Cardiac muscle cell (in vitro differentiated cells and primary cell): ENCODE data around the gene NUF2. TPM values are rescaled to one million over a fixed set of nuclear protein-coding genes. Genes with fewer than 3 reads are reported as not detected.
"Not testable (repeated sequence)": the region's sequence is repeated elsewhere in the genome, so short reads cannot be mapped to it uniquely, and the experiment has no call there.

ENCODE experiments used
- DNase-seq, 2 donors: peaks; one replicate each; pipeline versions ENCODE4 v3.0.0 to v3.0.0-alpha.2; 2010 to 2017; ENCODE audit warnings: low read depth in 1 of 2, low spot score in 1 of 2
- H3K27ac ChIP-seq: fragments of 200-600 bp; sonication (generic); 2 replicates; pipeline ENCODE4 v1.5.1; 2016
- H3K27me3 ChIP-seq: fragments of 200-600 bp; sonication (generic); 2 replicates; pipeline ENCODE4 v1.6.0; 2016; ENCODE audit warnings: control low read depth
- H3K36me3 ChIP-seq: fragments of 200-600 bp; sonication (generic); 2 replicates; pipeline ENCODE4 v1.5.1; 2016; ENCODE audit warnings: control low read depth
- H3K4me1 ChIP-seq: fragments of 200-600 bp; sonication (generic); 2 replicates; pipeline ENCODE4 v1.8.1; 2017; ENCODE audit warnings: low read depth, mild to moderate bottlenecking, mixed run types
- H3K4me3 ChIP-seq: fragments of 200-600 bp; sonication (generic); 2 replicates; pipeline ENCODE4 v1.5.1; 2016; ENCODE audit warnings: mild to moderate bottlenecking
- H3K9me3 ChIP-seq: fragments of 200-600 bp; sonication (generic); 2 replicates; pipeline ENCODE4 v1.5.1; 2017; ENCODE audit warnings: low read depth, mild to moderate bottlenecking, control low read depth
- polyA plus RNA-seq: library from polyadenylated mRNA; unstranded; fragments of >200 nt; fragmentation: Nextera tagmentation; extraction: Ambion mirVana; gene quantifications from 2 replicates; pipeline ENCODE4 v1.2.1, GENCODE V29; 2016
- total RNA-seq: library from RNA; depleted of rRNA; stranded (reverse); fragments of >200 nt; gene quantifications from 2 replicates; pipeline ENCODE4 v1.2.3, GENCODE V29; 2016
- TF ChIP-seq, protein P1 (sequence below): IDR thresholded peaks from 2 replicates; pipeline ENCODE4 v1.5.1; 2012; ENCODE audit warnings: low read depth, mild to moderate bottlenecking, low read length

NUF2 gene
- total RNA-seq (4.5 and 33.7 TPM in 2 replicates), polyA plus RNA-seq (7.6 and 40.4 TPM in 2 replicates)

DNA sequence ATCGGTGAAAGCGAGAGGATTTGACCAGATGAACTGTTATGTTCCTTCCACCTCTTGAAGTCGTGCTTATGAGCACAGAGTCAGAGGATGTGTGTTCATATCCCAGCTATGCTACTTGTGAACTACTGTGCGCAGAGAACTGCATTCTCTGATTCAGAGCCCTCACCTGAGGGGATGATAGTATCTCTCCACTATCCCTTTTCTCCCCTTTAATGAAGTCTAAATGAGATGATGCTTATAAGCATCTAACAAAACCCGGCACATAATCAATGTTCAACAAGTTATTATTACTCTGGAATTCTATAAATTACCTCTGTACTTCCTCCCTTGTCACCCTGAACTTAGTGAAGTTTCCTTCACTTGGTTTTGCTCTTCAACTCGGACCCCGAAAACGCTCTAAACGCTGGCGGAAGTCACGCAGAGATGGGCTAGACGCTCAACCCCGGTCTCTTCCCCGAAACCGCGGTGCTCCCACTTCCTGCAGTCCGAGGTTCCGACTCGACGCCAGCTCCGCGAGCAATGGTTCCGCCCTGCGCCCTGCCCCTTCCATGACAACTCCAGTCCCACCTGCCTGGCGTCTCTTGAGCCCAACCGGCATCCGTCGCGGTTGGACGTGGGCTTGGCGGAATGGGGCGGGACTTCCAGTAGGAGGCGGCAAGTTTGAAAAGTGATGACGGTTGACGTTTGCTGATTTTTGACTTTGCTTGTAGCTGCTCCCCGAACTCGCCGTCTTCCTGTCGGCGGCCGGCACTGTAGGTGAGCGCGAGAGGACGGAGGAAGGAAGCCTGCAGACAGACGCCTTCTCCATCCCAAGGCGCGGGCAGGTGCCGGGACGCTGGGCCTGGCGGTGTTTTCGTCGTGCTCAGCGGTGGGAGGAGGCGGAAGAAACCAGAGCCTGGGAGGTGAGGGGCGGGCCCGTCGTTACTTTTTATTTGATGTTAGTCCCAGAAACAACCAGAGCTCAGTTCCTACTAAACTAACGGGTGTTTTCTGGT lies at the start of gene NUF2:
TSS of gene NUF2 (plus strand) at position 644 of the 995 bp plus-strand sequence. CDS start 4,098 bp downstream, outside the sequence.
- no peaks in the 10 kb centered on the region for H3K36me3 ChIP-seq
- TF ChIP-seq, protein P1, sequence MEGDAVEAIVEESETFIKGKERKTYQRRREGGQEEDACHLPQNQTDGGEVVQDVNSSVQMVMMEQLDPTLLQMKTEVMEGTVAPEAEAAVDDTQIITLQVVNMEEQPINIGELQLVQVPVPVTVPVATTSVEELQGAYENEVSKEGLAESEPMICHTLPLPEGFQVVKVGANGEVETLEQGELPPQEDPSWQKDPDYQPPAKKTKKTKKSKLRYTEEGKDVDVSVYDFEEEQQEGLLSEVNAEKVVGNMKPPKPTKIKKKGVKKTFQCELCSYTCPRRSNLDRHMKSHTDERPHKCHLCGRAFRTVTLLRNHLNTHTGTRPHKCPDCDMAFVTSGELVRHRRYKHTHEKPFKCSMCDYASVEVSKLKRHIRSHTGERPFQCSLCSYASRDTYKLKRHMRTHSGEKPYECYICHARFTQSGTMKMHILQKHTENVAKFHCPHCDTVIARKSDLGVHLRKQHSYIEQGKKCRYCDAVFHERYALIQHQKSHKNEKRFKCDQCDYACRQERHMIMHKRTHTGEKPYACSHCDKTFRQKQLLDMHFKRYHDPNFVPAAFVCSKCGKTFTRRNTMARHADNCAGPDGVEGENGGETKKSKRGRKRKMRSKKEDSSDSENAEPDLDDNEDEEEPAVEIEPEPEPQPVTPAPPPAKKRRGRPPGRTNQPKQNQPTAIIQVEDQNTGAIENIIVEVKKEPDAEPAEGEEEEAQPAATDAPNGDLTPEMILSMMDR: no peak
- no peaks in the 10 kb centered on the region for H3K4me1 ChIP-seq
- H3K27me3 ChIP-seq: no peaks in the 10 kb centered on the region
- no peaks in the 10 kb centered on the region for H3K9me3 ChIP-seq
- DNase-seq: peak; percentile 97 to 100
- H3K4me3 ChIP-seq: peak within 1 kb of the TSS; percentile 60
- peak within 1 kb of the TSS; percentile 18 for H3K27ac ChIP-seq

DNA sequence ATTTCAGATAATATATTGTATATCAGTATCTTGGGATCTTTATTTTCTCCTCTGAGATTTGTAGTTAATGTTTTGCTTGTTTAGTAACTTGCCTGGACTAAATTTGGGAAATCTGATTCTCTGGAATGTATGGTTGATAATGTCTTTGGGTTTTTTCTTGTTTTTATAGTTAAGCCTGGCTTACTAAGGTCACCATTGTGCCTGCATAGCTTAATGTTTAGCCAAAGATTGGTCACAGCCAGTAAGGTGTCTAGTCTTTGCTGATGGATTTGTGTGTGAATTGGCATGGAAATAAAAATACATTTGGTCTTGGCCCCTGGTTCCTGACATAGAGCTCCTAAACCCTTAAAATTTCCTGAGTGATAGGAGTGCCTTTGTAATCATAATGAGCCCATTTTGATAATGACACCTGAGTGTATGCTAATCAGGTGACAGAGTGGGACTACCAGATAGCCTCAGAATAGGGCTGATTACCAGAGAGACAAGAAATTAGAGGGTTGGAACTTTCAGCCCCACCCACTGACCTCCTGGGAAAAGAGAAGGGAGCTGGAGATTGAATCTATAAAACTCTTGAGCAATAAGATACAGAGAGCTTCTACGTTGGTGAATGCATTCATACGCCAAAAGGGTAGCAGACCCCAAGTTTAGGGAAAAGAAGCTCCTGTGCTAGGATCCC lies 47.9 kb upstream of the NUF2 start:
- H3K27me3 ChIP-seq: no peaks in the 10 kb centered on the region
- DNase-seq: no peak
- no peaks in the 10 kb centered on the region for H3K9me3 ChIP-seq
- H3K36me3 ChIP-seq: no peaks in the 10 kb centered on the region
- H3K27ac ChIP-seq: no peak overlapping the region
- no peak overlapping the region for H3K4me3 ChIP-seq
- TF ChIP-seq, protein P1: no peak
- H3K4me1 ChIP-seq: no peaks in the 10 kb centered on the region

DNA sequence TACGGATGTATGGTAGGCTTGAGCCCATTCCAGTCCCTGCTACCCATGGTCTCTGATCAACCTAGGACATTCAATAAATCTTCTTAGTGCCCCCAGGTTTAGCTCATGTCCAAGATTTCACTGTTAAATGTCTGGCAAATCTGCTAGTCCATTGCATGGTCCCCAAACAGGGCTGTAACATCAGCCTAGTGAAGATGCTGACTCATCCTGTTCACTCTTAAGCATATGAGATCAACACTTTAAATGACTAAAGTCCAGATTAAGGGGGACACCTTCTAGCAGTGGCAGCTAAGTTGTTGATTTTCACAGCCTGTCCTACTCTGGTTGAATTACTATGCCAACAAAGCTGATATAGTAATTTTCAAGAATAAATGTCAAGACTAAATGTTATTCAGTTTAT lies 46.5 kb upstream of the NUF2 start:
- no peak overlapping the region for H3K27ac ChIP-seq
- H3K4me3 ChIP-seq: no peak overlapping the region
- no peaks in the 10 kb centered on the region for H3K9me3 ChIP-seq
- H3K27me3 ChIP-seq: no peaks in the 10 kb centered on the region
- DNase-seq: no peak
- no peaks in the 10 kb centered on the region for H3K4me1 ChIP-seq
- H3K36me3 ChIP-seq: no peaks in the 10 kb centered on the region
- TF ChIP-seq, protein P1: no peak

DNA sequence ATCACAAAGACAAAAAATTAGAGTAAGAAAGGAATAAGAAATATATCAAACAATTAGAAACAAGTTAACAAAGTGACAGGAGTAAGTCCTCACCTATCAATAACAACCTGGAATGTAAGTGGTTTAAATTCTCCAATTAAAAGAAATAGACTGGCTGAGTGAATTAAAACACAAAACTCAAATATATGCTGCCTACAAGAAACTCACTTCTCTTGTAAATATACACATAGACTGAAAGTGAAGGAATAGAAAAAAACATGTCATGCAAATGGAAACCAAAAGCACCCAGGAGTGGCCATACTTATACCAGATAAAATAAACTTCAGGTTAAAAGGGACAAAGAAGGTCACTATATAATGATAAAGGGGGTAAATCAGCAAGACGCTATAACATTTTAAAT lies 43.2 kb upstream of the NUF2 start:
- TF ChIP-seq, protein P1: no peak

DNA sequence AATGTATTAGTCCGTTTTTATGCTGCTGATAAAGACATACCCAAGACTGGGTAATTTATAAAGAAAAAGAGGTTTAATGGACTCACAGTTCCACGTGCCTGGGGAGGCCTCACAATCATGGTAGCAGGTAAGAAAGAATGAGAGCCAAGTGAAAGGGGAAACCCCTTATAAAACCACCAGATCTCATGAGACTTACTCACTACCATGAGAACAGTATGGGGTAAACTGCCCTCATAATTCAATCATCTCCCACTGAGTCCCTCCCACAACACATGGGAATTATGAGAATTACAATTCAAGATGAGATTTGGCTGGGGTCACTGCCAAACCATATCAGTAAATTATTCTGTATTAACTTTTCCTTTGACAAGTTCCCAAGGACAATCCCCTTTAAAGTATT lies 36.9 kb upstream of the NUF2 start:
- not testable (repeated sequence) for H3K4me1 ChIP-seq, H3K9me3 ChIP-seq, H3K27me3 ChIP-seq, H3K36me3 ChIP-seq, H3K4me3 ChIP-seq, H3K27ac ChIP-seq, DNase-seq

More for the DNA sequence above, 43.2 kb upstream of the NUF2 start:
- Histone ChIP-seq H3K27me3 (no peaks in the 10 kb centered on the region), H3K27ac (no peak overlapping the region), H3K4me1 (no peaks in the 10 kb centered on the region), H3K36me3 (no peaks in the 10 kb centered on the region), H3K4me3 (no peak overlapping the region), H3K9me3 (no peaks in the 10 kb centered on the region)
- DNase-seq: no peak
